Measurements from ENCODE around the gene SOS1. TPM values are rescaled to one million over a fixed set of nuclear protein-coding genes. Genes with fewer than 3 reads are reported as not detected.

The SOS1 gene
- total and polyA plus RNA-seq, 2 of the 13 experiments (the other 11 are each of a cell fraction or from before 2014, with no cell fraction given), result 20.8 to 60.4 TPM

GRCh38 chr2:39138837-39139211 is 18.0 kb upstream of the SOS1 start (continued):
- TF ChIP-seq ZNF24 (IDR thresholded peaks at IDR 0.05) (no peak), ZNF670 (CRISPR knock-in tag; IDR thresholded peaks at IDR 0.05; ENCODE audit: borderline replicate concordance) (no peak), MAX (IDR thresholded peaks at IDR 0.05) (peak; percentile 39; the same call in 1 of the 2 replicates), ZNF543 (CRISPR knock-in tag; IDR thresholded peaks at IDR 0.05) (peak; percentile 69; the same call in 1 of the 2 replicates), BCL6 (CRISPR knock-in tag; IDR thresholded peaks at IDR 0.05) (peak; percentile 90), ZNF335 (CRISPR knock-in tag; IDR thresholded peaks at IDR 0.05) (no peak), FOXO4 (CRISPR knock-in tag; conservative IDR thresholded peaks at IDR 0.05) (0 out of 2 replicates have a peak, but pooled peaks have one; percentile 35), CBX2 (IDR thresholded peaks at IDR 0.05; ENCODE audit: low read depth, low read length) (no peak), CBX2 (CRISPR knock-in tag; IDR thresholded peaks at IDR 0.05; ENCODE audit: low read depth) (no peak), ZNF280D (CRISPR knock-in tag; IDR thresholded peaks at IDR 0.05) (peak; percentile 89; the same call in 1 of the 2 replicates), ZBED4 (CRISPR knock-in tag; IDR thresholded peaks at IDR 0.05; ENCODE audit: borderline replicate concordance) (peak; percentile 16; the same call in 1 of the 2 replicates), HMG20A (CRISPR knock-in tag; IDR thresholded peaks at IDR 0.05; ENCODE audit: borderline replicate concordance) (peak; percentile 66; the same call in 1 of the 2 replicates), SNAPC4 (CRISPR knock-in tag; IDR thresholded peaks at IDR 0.05) (0 out of 2 replicates have a peak, but pooled peaks have one; percentile 28), ZSCAN12 (CRISPR knock-in tag; IDR thresholded peaks at IDR 0.05) (no peak), FOSL1 (CRISPR knock-in tag; IDR thresholded peaks at IDR 0.05; ENCODE audit: borderline replicate concordance) (no peak), KDM6A (CRISPR knock-in tag; IDR thresholded peaks at IDR 0.05; ENCODE audit: low read depth) (0 out of 2 replicates have a peak, but pooled peaks have one; percentile 25), ZNF878 (CRISPR knock-in tag; IDR thresholded peaks at IDR 0.05) (0 out of 2 replicates have a peak, but pooled peaks have one; percentile 13)

Data from HepG2 (cell line).